Mucosa of gallbladder (tissue), 1 donor: ENCODE results near the gene RAB15. TPM values are rescaled to one million over a fixed set of nuclear protein-coding genes. Genes with fewer than 3 reads are reported as not detected.
A peak's percentile ranks its signal among the peaks of the same experiment; 100 is the strongest.

ENCODE experiments used
- DNase-seq: peaks from one replicate; pipeline ENCODE4 v3.0.0-alpha.2; 2020; ENCODE audit warnings: low spot score
- total RNA-seq: library from RNA; stranded (reverse); gene quantifications from one replicate; pipeline ENCODE4 v1.2.1, GENCODE V29; 2021
- donor health status: DM: no; HTN: no; CAD: no.

The RAB15 gene
- total RNA-seq, 1 donor from 2014 or later = 16.5 TPM

GRCh38 chr14:64990296-64990695 lies 18.2 kb upstream of the RAB15 start:
- no peak for DNase-seq

GRCh38 chr14:64987438-64987767 lies 15.3 kb upstream of the RAB15 start:
- no peak for DNase-seq

- peak; percentile 97 for DNase-seq
Measured at GRCh38 chr14:64986648-64987437, 14.7 kb upstream of the RAB15 start, which contains the start of gene FNTB. Gene FNTB (plus strand): TSS chr14:64986895. CDS start chr14:64986954, 59 bp downstream.

- no peak for DNase-seq
Measured at GRCh38 chr14:64983439-64984310, 11.5 kb upstream of the RAB15 start.

- DNase-seq = no peak
Measured at GRCh38 chr14:64979336-64980074, 7.4 kb upstream of the RAB15 start.

- DNase-seq = no peak
Measured at GRCh38 chr14:64974563-64974962, 2.4 kb upstream of the RAB15 start.

- no peak for DNase-seq
Measured at GRCh38 chr14:64973826-64974225, 1.7 kb upstream of the RAB15 start.

- no peak for DNase-seq
Measured at GRCh38 chr14:64973026-64973442, 898 bp upstream of the RAB15 start.

- no peak for DNase-seq
Measured at GRCh38 chr14:64971491-64971942, 619 bp downstream of the RAB15 start.

GRCh38 chr14:64970776-64971477 lies 1.2 kb downstream of the RAB15 start:
- no peak for DNase-seq

- no peak for DNase-seq
Measured at GRCh38 chr14:64970041-64970440, 2.1 kb downstream of the RAB15 start.

- DNase-seq = no peak
Measured at GRCh38 chr14:64968651-64969050, 3.5 kb downstream of the RAB15 start.

GRCh38 chr14:64968167-64968566 lies 4.0 kb downstream of the RAB15 start:
- DNase-seq = no peak

- no peak for DNase-seq
Measured at GRCh38 chr14:64966976-64967375, 5.2 kb downstream of the RAB15 start.

- no peak for DNase-seq
Measured at GRCh38 chr14:64965356-64966000, 6.7 kb downstream of the RAB15 start.

- DNase-seq = no peak
Measured at GRCh38 chr14:64963611-64964010, 8.5 kb downstream of the RAB15 start.

- DNase-seq = no peak
Measured at GRCh38 chr14:64960762-64961276, 11.3 kb downstream of the RAB15 start.

GRCh38 chr14:64958743-64959142 lies 13.4 kb downstream of the RAB15 start:
- no peak for DNase-seq

GRCh38 chr14:64958201-64958600 lies 13.9 kb downstream of the RAB15 start:
- DNase-seq = no peak

GRCh38 chr14:64956697-64957406 lies 15.3 kb downstream of the RAB15 start:
- DNase-seq = no peak
